HG03432 (cell line): ENCODE data around the gene TRABD.
A peak's percentile ranks its signal among the peaks of the same experiment; 100 is the strongest.
"Not testable (repeated sequence)": the region's sequence is repeated elsewhere in the genome, so short reads cannot be mapped to it uniquely, and the experiment has no call there.

Experiments
- ATAC-seq: cut with Tn5 transposase; IDR thresholded peaks from one replicate; pipeline ENCODE4 v1.9.1; 2021; ENCODE audit warnings: mild to moderate bottlenecking, moderate library complexity; ENCODE audit not compliant: unreplicated experiment

TRABD gene

DNA sequence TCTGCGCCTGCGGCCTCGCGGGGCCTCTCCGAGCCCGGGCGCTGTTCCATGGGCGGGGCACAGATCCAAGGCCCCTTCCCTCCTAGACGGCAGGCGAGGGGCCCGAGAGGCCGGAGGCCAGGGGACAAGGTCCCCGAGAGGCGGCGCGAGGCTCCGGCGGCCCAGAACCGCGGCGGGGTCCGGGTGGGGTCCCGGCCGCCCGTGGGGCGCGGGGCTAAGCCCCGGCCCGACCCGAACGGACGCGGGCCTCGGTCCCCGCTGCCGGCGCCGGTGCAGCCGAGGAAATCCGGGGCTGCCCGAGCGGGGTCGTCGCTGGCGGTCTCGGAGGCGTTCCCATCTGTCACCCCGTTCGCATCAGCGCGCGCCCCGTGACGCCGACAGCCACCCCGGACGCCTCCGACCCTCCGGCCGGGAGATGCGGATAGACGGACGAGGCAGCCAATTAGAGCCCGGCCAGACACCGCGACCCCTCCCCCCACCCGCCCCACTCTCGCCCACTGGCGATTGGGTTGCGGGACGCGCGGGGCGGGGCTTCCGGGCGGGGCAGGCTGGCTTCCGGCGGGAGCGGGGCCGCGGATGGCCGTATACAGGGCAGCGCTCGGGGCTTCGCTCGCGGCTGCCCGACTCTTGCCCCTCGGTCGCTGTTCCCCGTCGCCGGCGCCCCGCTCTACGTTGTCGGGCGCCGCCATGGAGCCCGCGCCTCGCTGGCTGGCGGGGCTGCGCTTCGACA lies 14.9 kb downstream of the TRABD start, which contains the start of gene SELENOO:
Gene SELENOO (plus strand): TSS at position 551 of the 730 bp plus-strand sequence. CDS start 26 bp downstream, at position 577.
- ATAC-seq: peak; percentile 67

DNA sequence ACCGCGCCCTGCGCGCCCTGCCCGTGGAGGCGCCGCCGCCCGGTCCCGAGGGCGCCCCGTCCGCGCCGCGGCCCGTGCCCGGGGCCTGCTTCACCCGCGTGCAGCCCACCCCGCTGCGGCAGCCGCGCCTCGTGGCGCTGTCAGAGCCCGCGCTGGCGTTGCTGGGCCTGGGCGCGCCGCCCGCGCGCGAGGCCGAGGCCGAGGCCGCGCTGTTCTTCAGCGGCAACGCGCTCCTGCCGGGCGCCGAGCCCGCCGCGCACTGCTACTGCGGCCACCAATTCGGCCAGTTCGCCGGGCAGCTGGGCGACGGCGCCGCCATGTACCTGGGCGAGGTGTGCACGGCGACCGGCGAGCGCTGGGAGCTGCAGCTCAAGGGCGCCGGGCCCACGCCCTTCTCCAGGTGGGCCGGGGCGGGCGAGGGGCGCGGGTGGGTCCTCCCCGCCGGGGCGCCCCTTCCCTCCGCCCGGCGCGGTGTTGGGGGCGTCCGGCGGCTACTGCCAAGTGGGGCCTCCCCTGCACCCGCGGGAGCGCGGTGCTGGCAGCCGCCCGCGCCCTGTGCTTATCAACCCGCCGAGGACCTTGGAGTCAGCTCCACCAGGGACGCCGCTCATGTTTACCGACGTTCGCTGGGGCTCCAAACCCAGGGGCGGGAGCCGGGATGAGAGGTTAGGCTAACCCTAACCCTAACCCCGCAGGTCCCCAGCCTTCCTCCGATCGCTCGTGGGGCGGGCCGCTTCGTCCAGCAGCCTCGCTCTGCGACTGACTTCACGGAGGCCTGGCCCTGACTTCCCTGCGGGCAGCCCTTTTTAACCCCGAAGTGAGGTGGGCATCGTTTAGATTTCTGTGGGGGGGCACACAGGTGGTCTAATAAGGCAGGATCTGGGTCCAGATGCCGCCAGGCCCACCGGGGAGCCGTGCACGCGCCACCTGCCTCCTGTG lies 15.7 kb downstream of the TRABD start:
- ATAC-seq: peak; percentile 15

DNA sequence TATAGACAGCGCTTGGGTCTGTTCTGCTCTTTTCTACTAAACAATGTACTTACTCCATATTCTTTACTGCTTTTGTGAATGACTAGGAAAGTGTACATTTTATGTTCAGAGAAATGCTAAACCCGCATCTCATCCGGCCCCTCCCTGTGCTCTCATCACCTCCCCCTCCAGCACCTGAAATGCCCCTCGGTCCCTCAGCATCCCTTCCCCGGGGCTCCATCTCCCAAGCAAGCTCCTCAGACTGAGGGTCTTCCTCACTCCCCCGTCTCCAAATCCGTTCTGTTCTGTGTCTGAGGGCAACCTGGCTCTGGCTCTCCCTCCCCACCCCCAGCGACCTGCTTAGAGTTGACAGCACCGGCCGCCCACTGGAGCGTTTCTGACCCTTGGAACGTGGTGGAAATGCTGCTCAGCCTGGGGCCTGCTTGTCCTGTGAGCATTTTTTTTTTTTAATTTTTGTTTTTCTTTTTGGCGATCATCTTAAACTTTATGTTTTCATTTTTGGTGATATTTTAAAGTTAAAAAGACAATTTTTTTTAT lies 16.5 kb downstream of the TRABD start:
- ATAC-seq: no peak

DNA sequence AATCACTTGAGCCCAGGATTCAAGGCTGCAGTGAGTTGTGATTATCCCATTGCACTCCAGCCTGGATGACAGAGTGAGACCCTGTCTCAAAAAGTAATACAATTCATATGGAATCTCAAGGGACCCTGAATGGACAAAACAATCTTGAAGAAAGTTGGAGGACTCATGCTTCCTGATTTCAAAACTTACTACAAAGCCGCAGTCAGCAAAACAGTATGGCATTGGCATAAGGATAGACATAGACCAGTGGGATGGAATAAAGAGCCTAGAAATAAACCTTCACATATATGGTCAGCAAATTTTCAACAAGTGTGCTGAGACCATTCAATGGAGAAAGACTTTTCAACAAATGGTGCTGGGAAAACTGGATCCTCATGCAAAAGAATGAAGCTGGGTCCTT lies 17.6 kb downstream of the TRABD start:
- ATAC-seq: no peak

DNA sequence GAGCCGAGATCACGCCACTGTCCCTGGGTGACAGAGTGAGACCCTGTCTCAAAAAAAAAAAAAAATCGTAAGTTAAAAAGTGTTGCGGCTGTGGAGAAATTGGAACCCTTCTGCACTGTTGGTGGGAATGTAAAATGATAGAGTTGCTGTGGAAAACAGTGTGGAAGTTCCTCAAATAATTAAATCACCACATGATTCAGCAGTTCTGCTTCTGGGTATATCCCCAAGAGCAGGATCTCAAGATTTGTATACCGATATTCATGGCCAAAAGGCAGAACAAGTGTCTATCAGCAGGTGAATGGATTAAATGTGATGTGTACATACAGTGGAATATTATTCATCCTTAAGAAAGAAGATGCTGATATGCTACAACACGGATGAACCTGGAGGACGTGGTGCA lies 18.9 kb downstream of the TRABD start:
- no peak for ATAC-seq

DNA sequence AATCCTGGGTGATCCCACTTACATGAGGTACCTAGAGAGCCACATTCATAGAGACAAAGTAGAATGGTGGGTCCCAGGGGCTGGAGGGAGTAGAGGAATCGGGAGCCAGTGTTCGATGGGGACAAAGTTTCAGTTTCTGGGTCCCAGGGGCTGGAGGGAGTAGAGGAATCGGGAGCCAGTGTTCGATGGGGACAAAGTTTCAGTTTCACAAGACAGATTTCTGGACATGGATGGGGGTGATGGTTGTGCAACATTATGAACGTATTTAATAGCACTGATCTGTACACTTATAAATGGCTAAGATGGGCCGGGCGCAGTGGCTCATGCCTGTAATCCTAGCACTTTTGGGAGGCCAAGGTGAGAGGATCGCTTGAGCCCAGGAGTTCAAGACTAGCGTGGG lies 19.3 kb downstream of the TRABD start:
- not testable (repeated sequence) for ATAC-seq

DNA sequence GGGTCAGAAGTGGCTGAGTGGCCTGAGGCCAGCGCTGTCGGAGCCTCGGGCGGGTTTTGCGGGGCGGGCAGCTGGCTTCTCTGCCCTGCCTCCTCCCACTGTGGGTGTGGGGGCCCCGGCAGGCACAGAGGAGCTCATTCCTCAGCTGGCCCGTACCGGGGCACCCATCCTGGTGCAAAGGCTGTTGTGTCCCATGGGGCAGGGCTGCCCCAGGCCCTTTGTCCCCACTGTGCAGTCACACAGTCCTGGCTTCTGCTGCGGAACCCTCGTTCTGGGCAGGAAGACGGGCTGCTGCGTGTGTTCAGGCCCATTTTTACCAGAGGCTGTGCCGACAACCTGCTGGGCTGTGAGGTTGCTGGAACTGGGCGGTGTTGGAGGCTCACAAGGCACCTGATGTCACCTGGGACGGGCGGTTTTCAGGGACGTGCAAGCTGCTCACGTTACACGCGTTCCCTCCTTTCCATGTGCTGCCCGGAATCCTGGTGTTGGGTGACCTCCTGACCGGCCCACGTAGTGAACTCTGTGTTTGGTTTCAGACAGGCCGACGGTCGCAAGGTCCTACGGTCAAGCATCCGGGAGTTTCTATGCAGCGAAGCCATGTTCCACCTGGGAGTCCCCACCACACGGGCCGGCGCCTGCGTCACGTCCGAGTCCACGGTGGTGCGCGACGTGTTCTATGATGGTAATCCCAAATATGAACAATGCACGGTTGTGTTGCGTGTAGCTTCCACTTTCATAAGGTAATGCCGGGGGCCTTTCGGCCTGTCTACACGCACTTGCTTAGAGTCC lies 20.3 kb downstream of the TRABD start:
- ATAC-seq: no peak

DNA sequence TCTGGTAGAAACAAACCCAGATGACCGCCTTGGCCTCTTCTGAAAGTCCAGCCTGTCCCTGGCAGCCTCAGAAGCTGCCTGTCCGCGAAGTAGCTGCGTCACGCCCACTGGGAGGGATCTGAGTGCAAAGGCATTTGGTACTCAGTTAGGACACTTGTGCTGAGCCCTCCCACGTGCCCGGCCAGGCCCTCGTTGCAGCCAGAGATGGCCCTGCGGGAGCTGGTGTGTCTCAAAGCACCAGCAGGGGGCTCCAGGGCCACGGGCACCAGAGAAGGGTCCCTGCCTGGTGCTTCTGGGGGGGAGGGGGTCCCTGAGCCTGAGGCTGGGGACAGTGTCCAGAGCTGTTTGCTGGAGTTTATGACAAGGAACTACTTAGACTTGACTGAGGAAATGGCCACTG lies 20.9 kb downstream of the TRABD start:
- no peak for ATAC-seq

DNA sequence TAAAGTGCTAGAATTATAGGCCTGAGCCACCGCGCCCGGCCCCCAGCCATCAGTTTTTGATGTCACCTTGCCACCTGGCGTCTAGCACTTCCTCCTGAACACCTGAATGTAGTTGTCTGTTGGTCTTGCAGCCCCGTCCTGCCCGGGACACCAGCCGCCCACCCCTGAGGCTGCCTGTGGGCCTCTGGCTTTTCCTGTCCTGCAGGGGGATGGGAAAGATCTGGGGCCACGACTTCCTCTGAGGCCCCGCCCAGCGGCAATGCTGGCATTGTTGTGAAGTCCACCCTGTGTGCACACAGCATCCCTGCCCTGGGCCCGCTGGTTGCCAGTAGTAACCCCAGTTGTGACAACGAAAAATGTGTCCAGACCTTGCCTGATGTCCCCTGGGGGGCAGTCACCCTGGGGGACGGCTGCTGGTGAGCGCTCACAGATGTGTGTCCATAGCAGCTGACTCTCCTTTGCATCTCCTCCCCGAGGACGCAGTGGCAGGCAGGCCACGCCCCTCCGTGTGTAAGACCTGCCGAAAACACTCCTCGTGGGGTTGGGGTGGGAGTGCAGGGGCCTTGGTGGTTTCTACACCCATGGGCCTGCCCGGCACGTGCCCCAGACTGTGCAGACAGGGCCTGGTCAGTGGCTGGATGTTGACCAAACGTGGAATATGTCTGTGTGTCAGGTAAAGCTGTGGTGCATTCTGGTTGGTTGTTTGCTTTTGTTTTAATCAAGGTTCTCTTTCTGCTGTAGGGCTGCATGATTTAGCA lies 21.8 kb downstream of the TRABD start:
- ATAC-seq: no peak

DNA sequence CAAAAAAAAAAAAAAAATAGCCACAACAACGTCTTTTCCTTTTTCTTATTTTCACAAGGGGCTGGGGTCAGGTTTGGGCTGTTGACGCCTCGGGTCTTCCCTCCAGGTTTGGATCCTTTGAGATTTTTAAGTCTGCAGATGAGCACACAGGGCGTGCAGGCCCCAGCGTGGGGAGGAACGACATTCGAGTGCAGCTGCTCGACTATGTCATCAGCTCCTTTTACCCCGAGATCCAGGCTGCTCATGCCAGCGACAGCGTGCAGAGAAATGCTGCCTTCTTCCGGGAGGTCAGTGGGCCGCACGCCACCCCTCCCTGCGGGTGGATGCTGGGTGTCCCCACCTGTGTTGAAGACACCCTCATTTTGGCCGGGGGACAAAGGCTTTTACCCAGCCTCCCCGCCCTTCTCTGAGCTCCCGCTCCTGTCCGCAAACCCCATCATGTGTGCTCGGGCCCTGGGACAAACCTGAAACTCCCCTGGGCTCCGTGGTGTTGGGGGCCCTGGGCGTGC lies 22.8 kb downstream of the TRABD start:
- ATAC-seq: no peak

DNA sequence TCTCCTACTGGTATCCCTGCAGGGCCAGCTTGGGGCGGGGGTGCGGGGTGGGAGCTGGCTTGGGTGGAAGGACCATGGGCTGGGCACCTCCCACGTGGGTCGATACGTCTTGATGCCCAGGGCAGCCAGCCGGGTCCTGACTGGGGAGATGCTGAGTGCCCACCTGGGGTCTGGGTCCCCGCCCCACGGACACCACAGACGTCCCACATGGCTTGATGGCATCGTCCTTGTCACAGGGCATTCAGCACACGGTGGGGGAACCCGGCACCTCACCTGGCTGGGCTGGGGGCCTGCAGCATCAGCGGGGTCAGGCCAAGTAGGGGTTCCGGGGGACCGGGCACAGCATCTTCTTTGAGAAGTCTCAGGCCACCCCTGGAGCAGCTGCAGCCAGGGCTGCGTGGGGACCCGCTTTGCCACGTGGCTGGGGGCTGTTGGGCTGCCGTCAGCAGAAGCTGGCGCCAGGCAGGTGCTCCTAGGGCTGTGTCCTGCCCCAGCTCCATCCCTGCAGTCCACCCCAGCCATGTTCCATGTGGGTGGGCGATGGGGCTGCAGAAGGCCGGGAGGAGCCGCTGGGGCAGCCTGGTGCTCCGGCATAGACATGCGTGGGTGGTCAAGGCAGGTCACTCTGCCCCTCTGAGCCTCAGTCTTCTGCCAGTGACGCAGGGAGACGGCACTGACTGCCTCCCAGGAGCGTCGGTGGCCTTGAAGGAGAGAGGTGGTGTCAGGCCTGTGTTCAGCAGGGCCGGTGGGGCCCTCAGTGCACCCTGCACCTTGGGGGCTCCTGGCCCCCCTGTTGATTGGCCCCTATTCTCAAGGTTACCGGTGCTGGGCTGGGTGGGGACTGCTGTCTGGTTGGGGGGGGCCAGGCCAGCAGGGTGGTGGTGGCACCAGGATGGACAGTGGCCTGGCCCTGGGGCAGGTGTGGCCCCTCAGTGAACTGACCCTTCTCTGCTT lies 23.5 kb downstream of the TRABD start:
- ATAC-seq: no peak

DNA sequence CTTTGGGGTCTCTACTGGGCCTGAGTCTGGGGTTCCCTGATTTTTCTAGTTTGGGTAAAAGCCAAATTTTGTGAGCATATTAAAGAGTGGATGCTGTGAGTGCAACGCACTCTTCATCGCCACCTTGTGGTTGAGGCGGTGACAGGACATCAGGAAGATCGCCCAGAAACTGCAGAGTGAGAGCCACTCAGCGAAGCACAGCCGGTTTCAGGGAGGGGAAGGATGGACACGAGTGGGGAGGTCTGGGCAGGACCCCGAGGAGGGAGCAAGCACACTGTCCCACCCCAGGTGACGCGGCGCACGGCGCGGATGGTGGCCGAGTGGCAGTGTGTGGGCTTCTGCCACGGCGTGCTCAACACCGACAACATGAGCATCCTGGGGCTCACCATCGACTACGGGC lies 24.2 kb downstream of the TRABD start:
- ATAC-seq: no peak

DNA sequence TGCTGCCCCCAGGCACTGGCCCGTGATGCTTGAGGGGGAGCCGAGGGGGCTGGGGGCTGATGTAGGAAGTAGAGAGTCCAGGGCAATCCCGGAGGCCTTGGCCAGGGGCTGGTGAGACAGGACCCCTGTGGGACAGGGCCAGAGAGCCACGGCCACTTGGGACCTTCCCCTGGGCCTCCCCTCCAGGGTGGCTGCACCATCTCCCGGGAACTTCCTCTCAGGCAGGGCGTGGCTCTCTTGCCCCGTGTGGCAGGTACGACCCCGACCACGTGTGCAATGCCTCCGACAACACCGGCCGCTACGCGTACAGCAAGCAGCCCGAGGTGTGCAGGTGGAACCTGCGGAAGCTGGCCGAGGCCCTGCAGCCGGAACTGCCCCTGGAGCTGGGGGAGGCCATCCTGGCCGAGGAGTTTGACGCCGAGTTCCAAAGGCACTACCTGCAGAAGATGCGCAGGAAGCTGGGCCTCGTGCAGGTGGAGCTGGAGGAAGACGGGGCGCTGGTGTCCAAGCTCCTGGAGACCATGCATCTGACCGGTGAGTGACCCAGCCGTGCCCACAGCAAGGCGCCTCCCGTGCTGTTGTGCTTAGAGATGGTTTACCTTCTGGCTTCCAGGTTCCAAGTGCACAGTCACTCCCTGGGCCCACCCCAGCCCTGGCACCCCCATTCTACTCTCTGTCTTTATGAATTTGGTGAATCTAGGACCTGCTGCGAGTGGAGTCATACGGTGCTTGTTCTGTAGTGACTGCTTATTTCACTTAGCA lies 24.8 kb downstream of the TRABD start:
- ATAC-seq: no peak

DNA sequence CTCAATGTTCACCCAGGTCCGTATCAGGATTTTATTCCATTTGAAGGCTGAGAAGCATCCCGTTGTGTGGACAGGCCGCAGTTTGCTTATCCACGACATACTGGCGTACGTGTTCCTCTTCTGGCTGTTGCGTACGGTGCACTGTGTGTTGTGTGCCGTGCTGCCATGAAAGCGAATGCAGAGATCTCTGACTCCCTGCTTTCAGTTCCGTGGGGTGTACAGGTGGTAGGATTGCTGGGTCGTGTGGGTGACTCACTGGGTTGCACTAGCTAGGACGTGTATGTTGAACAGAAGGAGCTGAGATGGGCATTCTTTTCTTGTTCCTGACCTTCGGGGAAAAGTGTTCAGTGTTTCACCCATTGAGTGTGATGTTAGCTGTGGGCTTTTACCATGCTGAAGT lies 25.4 kb downstream of the TRABD start:
- no peak for ATAC-seq

DNA sequence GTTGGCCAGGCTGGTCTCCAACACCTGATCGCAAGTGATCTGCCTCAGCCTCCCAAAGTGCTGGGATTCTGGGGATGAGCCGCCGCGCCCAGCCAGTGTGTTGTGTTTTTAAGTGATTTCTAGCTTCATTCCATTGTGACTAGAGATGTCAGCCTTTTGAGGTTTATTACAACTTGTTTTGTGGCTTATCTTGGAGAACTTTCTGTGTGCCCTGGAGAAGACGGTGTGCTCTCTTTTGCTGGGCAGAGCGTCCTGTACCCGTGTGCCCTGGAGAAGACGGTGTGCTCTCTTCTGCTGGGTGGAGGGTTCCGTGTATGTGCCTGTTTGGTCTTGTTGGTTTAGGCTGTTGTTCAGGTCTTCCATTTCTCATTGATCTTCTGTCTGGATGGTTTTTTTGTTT lies 27.6 kb downstream of the TRABD start:
- ATAC-seq: no peak

DNA sequence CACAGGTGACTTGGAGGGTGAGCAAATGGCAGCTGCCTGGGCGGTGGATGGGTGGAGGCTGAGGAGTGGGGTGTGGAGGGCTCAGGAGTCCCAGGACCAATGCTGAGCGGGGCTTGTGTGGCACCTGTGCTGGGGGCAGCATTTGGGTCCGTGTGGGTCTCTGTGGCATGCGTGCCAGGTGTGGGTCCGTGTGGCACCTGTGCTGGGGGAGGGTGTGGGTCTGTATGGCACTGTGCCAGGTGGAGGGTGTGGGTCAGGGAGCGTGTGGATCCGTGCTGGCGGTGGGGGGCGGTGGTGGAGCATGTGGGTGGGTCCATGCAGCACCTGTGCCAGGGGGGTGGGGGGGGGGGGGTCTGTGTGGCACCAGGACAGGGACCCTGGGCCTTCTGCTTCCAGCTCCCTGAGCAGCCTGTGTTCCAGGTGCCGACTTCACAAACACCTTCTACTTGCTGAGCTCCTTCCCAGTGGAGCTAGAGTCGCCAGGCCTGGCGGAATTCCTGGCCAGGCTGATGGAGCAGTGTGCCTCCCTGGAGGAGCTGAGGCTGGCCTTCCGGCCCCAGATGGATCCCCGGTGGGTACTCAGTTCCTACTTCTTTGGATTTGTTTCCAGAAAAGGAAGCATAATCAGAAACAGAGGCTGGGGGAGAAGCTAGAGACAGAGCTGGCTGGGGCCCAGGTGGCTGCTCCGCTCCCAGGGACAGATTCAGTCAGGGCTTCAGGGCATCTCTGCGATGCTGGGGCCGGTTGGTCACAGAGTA lies 29.8 kb downstream of the TRABD start:
- no peak for ATAC-seq

DNA sequence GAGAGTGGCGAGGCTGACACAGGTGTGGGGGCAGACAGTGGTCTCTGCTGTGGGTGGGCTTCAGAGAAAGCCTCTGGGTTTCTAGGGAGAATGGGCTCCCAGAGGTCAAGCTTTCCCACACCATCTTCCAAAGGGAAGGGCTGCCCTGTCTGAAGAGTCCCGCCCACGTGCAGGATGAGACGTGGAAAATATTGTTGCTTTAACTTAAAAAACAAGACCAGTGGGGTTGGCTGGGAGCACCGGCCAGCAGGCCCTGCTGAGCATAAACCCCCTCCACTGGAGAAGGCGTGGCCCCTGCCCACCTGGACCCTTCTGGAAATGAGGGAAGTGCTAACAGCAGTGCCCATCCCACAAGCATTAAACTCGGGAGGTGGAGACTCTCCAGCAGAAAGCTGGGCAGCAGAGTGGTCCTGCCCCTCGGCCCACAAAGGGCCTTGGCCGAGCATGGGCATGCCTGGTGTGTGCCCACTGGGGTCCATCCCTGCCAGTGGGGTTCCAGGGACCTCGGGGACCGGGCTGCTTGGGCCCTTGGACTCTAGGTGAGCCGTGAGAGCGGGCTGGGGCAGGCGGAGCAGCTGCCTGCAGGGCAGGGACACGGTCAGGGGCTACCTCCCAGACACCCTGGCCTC lies 30.5 kb downstream of the TRABD start:
- no peak for ATAC-seq
